Keratinocyte (primary cell): ENCODE results near the gene PALM3. TPM values are rescaled to one million over a fixed set of nuclear protein-coding genes. Genes with fewer than 3 reads are reported as not detected.
"Not testable (repeated sequence)": the region's sequence is repeated elsewhere in the genome, so short reads cannot be mapped to it uniquely, and the experiment has no call there.

Experiments used
- DNase-seq: peaks from one replicate; pipeline ENCODE4 v3.0.0-alpha.2; 2011; ENCODE audit warnings: low read depth, missing footprints, low spot score
- FAIRE-seq: peaks from 2 replicates; lab custom pipeline; 2011; peaks lifted over from hg19 to GRCh38; lab: Jason Lieb, UNC
- H2AFZ ChIP-seq: 2 replicates; pipeline ENCODE4 v1.6.0; 2012; ENCODE audit warnings: low read length, control low read depth, inconsistent platforms; ENCODE audit not compliant: control insufficient read depth
- H3K27ac ChIP-seq: 2 replicates; pipeline ENCODE4 v1.5.1; 2011; ENCODE audit warnings: low read length; ENCODE audit not compliant: control insufficient read depth, insufficient read depth
- H3K27me3 ChIP-seq: 3 replicates; pipeline ENCODE4 v1.6.0; 2011; ENCODE audit warnings: low read length; ENCODE audit not compliant: control insufficient read depth, insufficient read depth; ENCODE audit errors: extremely low read depth
- H3K36me3 ChIP-seq, 2 experiments: 2 replicates in 1 of 2; 3 replicates in 1 of 2; pipeline ENCODE4 v1.5.1; 2011; ENCODE audit warnings: low read length in 2 of 2, mild to moderate bottlenecking in 1 of 2; ENCODE audit not compliant: control insufficient read depth in 2 of 2, insufficient read depth in 2 of 2; ENCODE audit errors: extremely low read depth in 1 of 2
- H3K4me1 ChIP-seq: 3 replicates; pipeline ENCODE4 v1.5.1; 2011; ENCODE audit warnings: low read length; ENCODE audit not compliant: control insufficient read depth, insufficient read depth; ENCODE audit errors: extremely low read depth
- H3K4me2 ChIP-seq: 3 replicates; pipeline ENCODE4 v1.6.0; 2011; ENCODE audit warnings: low read depth, low read length; ENCODE audit not compliant: control insufficient read depth, insufficient read depth; ENCODE audit errors: extremely low read depth
- H3K4me3 ChIP-seq, 3 experiments: fragments of 200-600 bp in 1 of 3; sonication (generic) in 1 of 3; 2 replicates in 2 of 3; 3 replicates in 1 of 3; pipeline ENCODE4 v1.5.1; 2011 to 2016; ENCODE audit warnings: low read length in 3 of 3, mild to moderate bottlenecking in 3 of 3, control low read depth in 2 of 3, inconsistent platforms in 1 of 3, low read depth in 1 of 3, mixed read lengths in 1 of 3, mixed run types in 1 of 3, moderate library complexity in 1 of 3; ENCODE audit not compliant: control insufficient read depth in 2 of 3, insufficient read depth in 2 of 3; ENCODE audit errors: extremely low read depth in 1 of 3
- H3K79me2 ChIP-seq: 2 replicates; pipeline ENCODE4 v1.6.0; 2012; ENCODE audit warnings: low read length; ENCODE audit not compliant: control insufficient read depth, insufficient read depth
- H3K9ac ChIP-seq: 3 replicates; pipeline ENCODE4 v1.6.0; 2011; ENCODE audit warnings: low read length; ENCODE audit not compliant: control insufficient read depth, insufficient read depth; ENCODE audit errors: extremely low read depth
- H3K9me1 ChIP-seq: 3 replicates; pipeline ENCODE4 v1.6.0; 2011; ENCODE audit warnings: low read length; ENCODE audit not compliant: control insufficient read depth, insufficient read depth; ENCODE audit errors: extremely low read depth
- H3K9me3 ChIP-seq: 2 replicates; pipeline ENCODE4 v1.5.1; 2012; ENCODE audit warnings: low read depth, low read length; ENCODE audit not compliant: control insufficient read depth
- H4K20me1 ChIP-seq: 3 replicates; pipeline ENCODE4 v1.6.0; 2011; ENCODE audit warnings: low read length; ENCODE audit not compliant: control insufficient read depth, insufficient read depth; ENCODE audit errors: extremely low read depth
- EZH2 ChIP-seq: IDR thresholded peaks from one replicate; pipeline ENCODE4 v1.6.1; 2012; ENCODE audit warnings: inconsistent platforms, mild to moderate bottlenecking, low read length, moderate library complexity
- dilution Hi-C: fragments of 300-500 bp; cut with MboI; formaldehyde crosslinking; loops from one replicate; pipeline ENCODE4 v1.7.0; 2020; ENCODE audit warnings: low sequenced_read_pairs; ENCODE audit not compliant: extremely low pct_ligation_motif_present
- polyA plus RNA-seq, 5 experiments: library from polyadenylated mRNA; depleted of rRNA in 3 of 5; stranded (reverse) in 3 of 5; stranded (forward) in 1 of 5; unstranded in 1 of 5; fragments of >200 nt; gene quantifications; 1 replicate in 1 of 5; 2 replicates in 3 of 5; 3 replicates in 1 of 5; pipeline versions ENCODE4 v1.2.1 to v1.2.3, GENCODE V29; 2011 to 2012; ENCODE audit warnings: missing spikeins in 2 of 5, low read depth in 1 of 5, low replicate concordance in 1 of 5
- TF ChIP-seq, protein P1 (sequence below), 3 experiments: IDR thresholded peaks in 1 of 3; conservative IDR thresholded peaks in 1 of 3; optimal IDR thresholded peaks in 1 of 3; 2 replicates in 2 of 3; 3 replicates in 1 of 3; pipeline versions ENCODE3 to v1.5.1; 2011; ENCODE audit warnings: low read length in 3 of 3, mild to moderate bottlenecking in 3 of 3, moderate library complexity in 2 of 3, control low read depth in 1 of 3, inconsistent platforms in 1 of 3; ENCODE audit not compliant: insufficient read depth in 2 of 3; ENCODE audit errors: extremely low read depth in 1 of 3

The PALM3 gene
- polyA plus RNA-seq, 1 donor (not counting 4 experiments of a cell fraction or from before 2014, with no cell fraction given), result not detected

DNA sequence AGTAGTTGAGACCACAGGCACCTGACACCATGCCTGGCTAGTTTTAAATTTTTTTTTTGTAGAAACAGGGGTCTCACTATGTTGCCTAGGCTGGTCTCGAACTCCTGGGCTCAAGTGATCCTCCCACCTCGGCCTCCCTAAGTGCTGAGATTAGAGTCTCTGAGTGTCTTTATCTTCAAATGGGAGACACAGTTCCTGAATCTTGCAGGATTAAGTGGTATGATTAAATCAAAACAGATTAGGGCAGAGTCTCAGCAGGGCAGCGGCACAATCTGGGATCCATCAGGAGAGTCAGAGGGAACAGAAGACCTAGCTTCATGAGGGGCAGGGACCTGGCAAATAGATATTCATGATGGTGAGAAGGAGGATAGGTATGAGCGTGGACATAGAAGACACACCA lies 33.0 kb downstream of the PALM3 start:
- H3K4me3 ChIP-seq, result no peak overlapping the region
- peaks cover 4% of the 10 kb centered on the region for H3K4me1 ChIP-seq
- H2AFZ ChIP-seq, result no peak overlapping the region
- no peak for DNase-seq
- no peaks in the 10 kb centered on the region for H3K79me2 ChIP-seq
- TF ChIP-seq EZH2, result no peak
- TF ChIP-seq, protein P1, sequence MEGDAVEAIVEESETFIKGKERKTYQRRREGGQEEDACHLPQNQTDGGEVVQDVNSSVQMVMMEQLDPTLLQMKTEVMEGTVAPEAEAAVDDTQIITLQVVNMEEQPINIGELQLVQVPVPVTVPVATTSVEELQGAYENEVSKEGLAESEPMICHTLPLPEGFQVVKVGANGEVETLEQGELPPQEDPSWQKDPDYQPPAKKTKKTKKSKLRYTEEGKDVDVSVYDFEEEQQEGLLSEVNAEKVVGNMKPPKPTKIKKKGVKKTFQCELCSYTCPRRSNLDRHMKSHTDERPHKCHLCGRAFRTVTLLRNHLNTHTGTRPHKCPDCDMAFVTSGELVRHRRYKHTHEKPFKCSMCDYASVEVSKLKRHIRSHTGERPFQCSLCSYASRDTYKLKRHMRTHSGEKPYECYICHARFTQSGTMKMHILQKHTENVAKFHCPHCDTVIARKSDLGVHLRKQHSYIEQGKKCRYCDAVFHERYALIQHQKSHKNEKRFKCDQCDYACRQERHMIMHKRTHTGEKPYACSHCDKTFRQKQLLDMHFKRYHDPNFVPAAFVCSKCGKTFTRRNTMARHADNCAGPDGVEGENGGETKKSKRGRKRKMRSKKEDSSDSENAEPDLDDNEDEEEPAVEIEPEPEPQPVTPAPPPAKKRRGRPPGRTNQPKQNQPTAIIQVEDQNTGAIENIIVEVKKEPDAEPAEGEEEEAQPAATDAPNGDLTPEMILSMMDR (optimal IDR thresholded peaks at IDR 0.05 in 1 of 3, IDR thresholded peaks at IDR 0.05 in 1 of 3, conservative IDR thresholded peaks at IDR 0.05 in 1 of 3; ENCODE audit: extremely low read depth in 1 of 3, insufficient read depth in 2 of 3, low read length in 3 of 3), result no peak
- H3K4me2 ChIP-seq, result no peak overlapping the region
- no peaks in the 10 kb centered on the region for H3K27me3 ChIP-seq
- dilution Hi-C loops, result no loop called here
- no peak overlapping the region for H3K27ac ChIP-seq
- H4K20me1 ChIP-seq, result no peaks in the 10 kb centered on the region
- H3K9me1 ChIP-seq, result no peaks in the 10 kb centered on the region
- H3K9ac ChIP-seq, result no peak overlapping the region
- no peaks in the 10 kb centered on the region for H3K9me3 ChIP-seq
- no peaks in the 10 kb centered on the region for H3K36me3 ChIP-seq
- FAIRE-seq, result no peak

GRCh38 chr19:14027856-14028450 lies 33.9 kb downstream of the PALM3 start, which contains the start of gene RLN3:
Gene RLN3 (plus strand): TSS chr19:14028148. CDS start chr19:14028205, 57 bp downstream.
- dilution Hi-C loops, result no loop called here
- DNase-seq, result no peak
- Histone ChIP-seq H3K4me1 (peaks cover 4% of the 10 kb centered on the region), H3K27ac (no peak within 1 kb of the TSS), H3K4me3 (no peak within 1 kb of the TSS), H3K9ac (no peak within 1 kb of the TSS), H3K36me3 (no peaks in the 10 kb centered on the region), H3K27me3 (no peaks in the 10 kb centered on the region), H3K4me2 (no peak within 1 kb of the TSS), H3K9me3 (no peaks in the 10 kb centered on the region), H2AFZ (no peak within 1 kb of the TSS), H3K9me1 (no peaks in the 10 kb centered on the region), H3K79me2 (no peaks in the 10 kb centered on the region), H4K20me1 (no peaks in the 10 kb centered on the region)
- TF ChIP-seq EZH2, result no peak
- TF ChIP-seq, protein P1 (optimal IDR thresholded peaks at IDR 0.05 in 1 of 3, IDR thresholded peaks at IDR 0.05 in 1 of 3, conservative IDR thresholded peaks at IDR 0.05 in 1 of 3; ENCODE audit: extremely low read depth in 1 of 3, insufficient read depth in 2 of 3, low read length in 3 of 3), result no peak
- FAIRE-seq, result no peak

DNA sequence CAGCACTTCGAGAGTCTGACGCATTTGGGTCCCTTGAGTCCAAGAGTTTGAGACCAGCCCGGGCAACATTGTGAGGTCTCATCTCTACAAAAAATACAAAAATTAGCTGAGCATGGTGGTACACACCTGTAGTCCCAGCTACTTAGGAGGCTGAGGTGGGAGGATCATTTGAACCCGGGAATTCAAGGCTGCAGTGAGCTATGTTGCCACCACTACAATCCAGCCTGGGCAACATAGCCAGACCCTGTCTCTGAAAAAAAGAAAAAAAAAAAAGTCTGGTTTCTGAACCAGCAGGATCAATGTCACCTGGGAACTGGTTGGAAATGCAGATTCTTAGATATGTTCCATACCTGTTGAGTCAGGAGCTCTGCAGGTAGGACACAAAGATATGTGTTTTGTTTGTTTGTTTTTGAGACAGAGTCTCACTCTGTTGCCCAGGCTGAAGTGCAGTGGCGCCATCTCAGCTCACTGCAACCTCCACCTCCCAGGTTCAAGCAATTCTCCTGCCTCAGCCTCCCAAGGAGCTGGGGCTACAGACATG lies 35.2 kb downstream of the PALM3 start:
- H3K9ac ChIP-seq, H3K4me2 ChIP-seq, H2AFZ ChIP-seq, H3K9me3 ChIP-seq, H3K4me3 ChIP-seq, H3K36me3 ChIP-seq, DNase-seq, H3K9me1 ChIP-seq, H4K20me1 ChIP-seq, H3K79me2 ChIP-seq, dilution Hi-C loops, FAIRE-seq, H3K4me1 ChIP-seq, H3K27ac ChIP-seq, H3K27me3 ChIP-seq: not testable (repeated sequence)
